Cardiac fibroblast (primary cell): Measurements from ENCODE around the gene ABCC4.
"Not testable (repeated sequence)": the region's sequence is repeated elsewhere in the genome, so short reads cannot be mapped to it uniquely, and the experiment has no call there.

ENCODE experiments used
- DNase-seq, 2 donors: peaks; one replicate each; pipeline versions ENCODE4 v3.0.0 to v3.0.0-alpha.2; 2010; ENCODE audit warnings: low read depth in 2 of 2
- H3K4me3 ChIP-seq, 2 donors: replicated peaks in 1 of 2; 1 replicate in 1 of 2; 2 replicates in 1 of 2; pipeline ENCODE4 v1.5.1; 2011; ENCODE audit warnings: low read depth in 2 of 2, low read length in 2 of 2, mild to moderate bottlenecking in 2 of 2, moderate library complexity in 1 of 2
- TF ChIP-seq, protein P1 (sequence below): IDR thresholded peaks from one replicate; pipeline ENCODE4 v1.5.1; 2011; ENCODE audit warnings: low read depth, mild to moderate bottlenecking, low read length, inconsistent platforms

ABCC4 gene

GRCh38 chr13:95300625-95301182 is 547 bp downstream of the ABCC4 start:
- H3K4me3 ChIP-seq = peak overlapping the region; percentile 79 to 86
- TF ChIP-seq, protein P1, sequence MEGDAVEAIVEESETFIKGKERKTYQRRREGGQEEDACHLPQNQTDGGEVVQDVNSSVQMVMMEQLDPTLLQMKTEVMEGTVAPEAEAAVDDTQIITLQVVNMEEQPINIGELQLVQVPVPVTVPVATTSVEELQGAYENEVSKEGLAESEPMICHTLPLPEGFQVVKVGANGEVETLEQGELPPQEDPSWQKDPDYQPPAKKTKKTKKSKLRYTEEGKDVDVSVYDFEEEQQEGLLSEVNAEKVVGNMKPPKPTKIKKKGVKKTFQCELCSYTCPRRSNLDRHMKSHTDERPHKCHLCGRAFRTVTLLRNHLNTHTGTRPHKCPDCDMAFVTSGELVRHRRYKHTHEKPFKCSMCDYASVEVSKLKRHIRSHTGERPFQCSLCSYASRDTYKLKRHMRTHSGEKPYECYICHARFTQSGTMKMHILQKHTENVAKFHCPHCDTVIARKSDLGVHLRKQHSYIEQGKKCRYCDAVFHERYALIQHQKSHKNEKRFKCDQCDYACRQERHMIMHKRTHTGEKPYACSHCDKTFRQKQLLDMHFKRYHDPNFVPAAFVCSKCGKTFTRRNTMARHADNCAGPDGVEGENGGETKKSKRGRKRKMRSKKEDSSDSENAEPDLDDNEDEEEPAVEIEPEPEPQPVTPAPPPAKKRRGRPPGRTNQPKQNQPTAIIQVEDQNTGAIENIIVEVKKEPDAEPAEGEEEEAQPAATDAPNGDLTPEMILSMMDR = no peak
- peak; percentile 34 to 57 for DNase-seq

- H3K4me3 ChIP-seq = no peak overlapping the region
- TF ChIP-seq, protein P1 = no peak
- DNase-seq = peak; percentile 72 to 85
Observed at GRCh38 chr13:95298971-95299621, 2.2 kb downstream of the ABCC4 start.

DNA sequence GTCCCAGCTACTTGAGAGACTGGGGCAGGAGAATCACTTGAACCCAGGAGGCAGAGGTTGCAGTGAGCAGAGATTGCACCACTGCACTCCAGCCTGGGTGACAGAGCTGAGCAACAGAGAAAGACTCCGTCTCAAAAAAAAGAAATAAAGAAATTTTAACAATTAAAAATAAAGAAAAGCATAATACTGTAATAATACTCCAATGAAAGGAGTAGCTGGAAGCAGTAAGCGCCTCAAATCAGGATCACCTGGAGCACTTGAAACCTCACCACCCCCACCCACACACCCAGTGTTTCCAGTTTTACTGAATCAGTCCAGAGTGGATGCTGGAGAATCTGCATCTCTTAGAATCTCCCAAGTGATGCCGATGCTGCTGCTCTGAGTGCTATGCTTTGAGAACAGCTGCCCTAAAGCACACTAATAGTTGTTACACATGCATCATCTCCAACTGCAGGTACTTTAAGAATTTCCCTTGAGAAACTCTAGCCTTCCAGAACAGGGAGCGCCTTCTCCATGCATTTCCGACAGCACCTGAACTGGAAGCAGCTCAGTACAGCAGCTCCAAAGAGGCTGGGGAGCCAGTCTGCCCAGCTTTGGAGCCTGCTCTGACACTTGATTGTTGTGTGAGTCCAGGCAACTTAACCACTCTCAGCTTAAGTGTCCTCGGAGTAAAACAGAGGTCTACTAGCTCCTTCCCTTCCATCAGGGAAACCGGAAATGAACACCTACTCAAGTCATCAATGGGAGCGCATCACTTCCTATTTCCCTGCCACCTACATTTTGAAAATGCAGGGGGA is 2.9 kb downstream of the ABCC4 start:
- H3K4me3 ChIP-seq = no peak overlapping the region

DNA sequence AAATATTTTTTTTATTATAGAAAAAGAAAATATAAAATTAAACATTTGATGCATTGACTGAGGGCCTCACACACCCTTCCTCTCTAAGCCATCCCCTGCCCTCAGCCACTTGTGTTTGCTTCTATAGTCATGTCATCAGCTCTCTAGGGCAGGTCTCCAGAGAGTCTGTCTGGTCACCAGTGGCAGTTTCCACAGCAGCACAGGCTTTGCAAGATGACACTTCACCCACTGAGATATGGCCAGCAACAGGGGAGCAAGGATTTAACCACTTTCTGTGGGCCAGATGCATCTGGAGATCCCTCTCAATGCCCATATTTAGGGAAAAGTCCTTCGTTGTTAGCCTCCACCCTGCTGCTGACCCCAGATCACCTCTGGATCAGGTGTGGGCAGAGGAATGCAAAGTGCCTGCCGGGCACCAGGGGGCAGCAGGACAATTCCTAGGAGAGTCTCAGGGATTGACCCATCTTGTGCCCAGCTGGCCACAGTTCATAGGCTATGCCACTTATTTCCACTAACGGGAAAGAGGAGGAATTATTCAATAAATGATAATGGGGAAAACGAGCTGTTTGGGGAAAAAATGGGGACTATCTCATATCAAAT is 4.8 kb downstream of the ABCC4 start:
- no peak overlapping the region for H3K4me3 ChIP-seq
- peak; percentile 29 to 34 for DNase-seq
- TF ChIP-seq, protein P1 = peak; percentile 78

More for the DNA sequence above, 2.9 kb downstream of the ABCC4 start:
- DNase-seq = no peak
- TF ChIP-seq, protein P1 = no peak

DNA sequence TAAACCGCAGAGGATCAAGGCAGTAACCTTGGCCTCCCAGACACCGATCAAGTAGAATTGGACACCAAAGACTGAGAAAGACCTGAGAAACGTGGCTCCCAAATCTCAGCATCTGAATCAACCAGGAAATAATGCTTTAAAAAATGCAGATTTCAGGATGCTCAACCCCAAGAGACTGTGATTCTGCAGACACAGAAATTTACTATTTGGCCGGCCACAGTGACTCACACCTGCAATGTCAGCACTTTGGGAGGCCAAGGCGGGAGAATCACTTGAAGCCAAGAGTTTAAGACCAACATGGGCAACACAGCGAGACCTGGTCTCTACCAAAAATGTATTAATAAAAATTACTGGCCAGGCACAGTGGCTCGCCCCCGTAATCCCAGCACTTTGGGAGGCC is 6.2 kb downstream of the ABCC4 start:
- TF ChIP-seq, protein P1 = no peak
- H3K4me3 ChIP-seq = no peak overlapping the region
- DNase-seq = peak in 1 of 2 donors; percentile 46

DNA sequence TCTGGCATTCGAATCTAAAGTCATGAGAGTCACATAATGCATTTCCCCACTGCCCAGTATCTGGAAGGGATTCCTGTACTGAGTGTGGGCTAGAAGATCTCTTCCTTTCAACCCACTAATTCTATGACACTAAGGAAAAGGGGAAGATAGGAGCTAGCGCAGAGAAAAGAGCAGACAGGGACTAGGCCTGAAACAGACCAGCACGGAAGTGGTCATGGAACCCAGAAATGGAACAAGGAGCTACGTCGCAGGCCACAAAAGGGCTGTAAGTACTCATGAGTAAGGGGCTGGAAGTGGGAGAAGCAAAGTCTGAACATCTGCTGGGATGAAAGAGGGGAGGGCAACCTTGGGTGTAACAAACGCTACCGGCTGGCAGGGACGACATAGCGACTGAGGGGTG is 8.6 kb downstream of the ABCC4 start:
- DNase-seq = no peak
- no peak overlapping the region for H3K4me3 ChIP-seq
- TF ChIP-seq, protein P1 = no peak

GRCh38 chr13:95289901-95290300 is 11.3 kb downstream of the ABCC4 start:
- DNase-seq, H3K4me3 ChIP-seq: not testable (repeated sequence)
